Mesenchymal stem cell (in vitro differentiated cells and primary cell): ENCODE results near the gene PSMD11.

ENCODE experiments used
- DNase-seq: peaks from one replicate; pipeline ENCODE4 v3.0.0-alpha.2; 2013
- H2AFZ ChIP-seq: one replicate; pipeline ENCODE4 v1.6.1; 2013; ENCODE audit warnings: low read depth, mild to moderate bottlenecking, control low read depth, inconsistent platforms, low read length, moderate library complexity
- H2AK5ac ChIP-seq: 2 replicates; pipeline ENCODE4 v1.6.1; 2013; ENCODE audit warnings: low read length, moderate library complexity, mild to moderate bottlenecking, inconsistent platforms; ENCODE audit not compliant: severe bottlenecking
- H2BK120ac ChIP-seq: one replicate; pipeline ENCODE4 v1.6.1; 2013; ENCODE audit warnings: low read depth, mild to moderate bottlenecking, inconsistent platforms, low read length, moderate library complexity
- H2BK12ac ChIP-seq, 2 experiments: one replicate each; pipeline ENCODE4 v1.6.1; 2013; ENCODE audit warnings: inconsistent platforms in 2 of 2, low read length in 2 of 2, mild to moderate bottlenecking in 2 of 2, moderate library complexity in 2 of 2, control low read depth in 1 of 2
- H2BK15ac ChIP-seq: one replicate; pipeline ENCODE4 v1.6.1; 2013; ENCODE audit warnings: mild to moderate bottlenecking, low read depth, inconsistent platforms; ENCODE audit not compliant: poor library complexity, severe bottlenecking
- H2BK5ac ChIP-seq: 2 replicates; pipeline ENCODE4 v1.6.1; 2013; ENCODE audit warnings: low read depth, mild to moderate bottlenecking, low read length, control low read depth, inconsistent platforms; ENCODE audit not compliant: poor library complexity, severe bottlenecking
- H3K14ac ChIP-seq, 2 experiments: one replicate each; pipeline ENCODE4 v1.6.1; 2013; ENCODE audit warnings: inconsistent platforms in 2 of 2, low read length in 2 of 2, control low read depth in 1 of 2, mild to moderate bottlenecking in 1 of 2, moderate library complexity in 1 of 2
- H3K18ac ChIP-seq, 2 experiments: one replicate each; pipeline ENCODE4 v1.6.1; 2013; ENCODE audit warnings: inconsistent platforms in 2 of 2, low read length in 2 of 2, control low read depth in 1 of 2, low read depth in 1 of 2, mild to moderate bottlenecking in 1 of 2
- H3K23ac ChIP-seq, 2 experiments: one replicate each; pipeline ENCODE4 v1.6.1; 2013; ENCODE audit warnings: inconsistent platforms in 2 of 2, low read length in 2 of 2, mild to moderate bottlenecking in 2 of 2, moderate library complexity in 2 of 2, control low read depth in 1 of 2
- H3K27ac ChIP-seq: 2 replicates; pipeline ENCODE4 v1.5.1; 2013; ENCODE audit warnings: mild to moderate bottlenecking, moderate library complexity, low read length, control low read depth, inconsistent platforms; ENCODE audit not compliant: poor library complexity, severe bottlenecking
- H3K27me3 ChIP-seq, 2 experiments: 2 replicates each; pipeline versions ENCODE4 v1.6.1 to v1.7.0; 2013; ENCODE audit warnings: low read length in 2 of 2, mild to moderate bottlenecking in 2 of 2, moderate library complexity in 2 of 2, control low read depth in 1 of 2, inconsistent platforms in 1 of 2; ENCODE audit not compliant: control insufficient read depth in 1 of 2, insufficient read depth in 1 of 2
- H3K36me3 ChIP-seq, 2 experiments: 2 replicates each; pipeline versions ENCODE4 v1.6.1 to v1.7.0; 2013; ENCODE audit warnings: low read length in 2 of 2, control low read depth in 1 of 2, inconsistent platforms in 1 of 2, low read depth in 1 of 2, mild to moderate bottlenecking in 1 of 2; ENCODE audit not compliant: insufficient read depth in 2 of 2, control insufficient read depth in 1 of 2
- H3K4ac ChIP-seq, 2 experiments: one replicate each; pipeline ENCODE4 v1.6.1; 2013; ENCODE audit warnings: inconsistent platforms in 2 of 2, low read length in 2 of 2, mild to moderate bottlenecking in 2 of 2, moderate library complexity in 2 of 2, control low read depth in 1 of 2, low read depth in 1 of 2
- H3K4me1 ChIP-seq: 2 replicates; pipeline ENCODE4 v1.6.1; 2013; ENCODE audit warnings: low read depth, low read length, control low read depth; ENCODE audit not compliant: control insufficient read depth, insufficient read depth
- H3K4me2 ChIP-seq: 2 replicates; pipeline ENCODE4 v1.6.1; 2013; ENCODE audit warnings: low read length, mild to moderate bottlenecking, inconsistent platforms; ENCODE audit not compliant: poor library complexity, severe bottlenecking
- H3K4me3 ChIP-seq, 2 experiments: 2 replicates each; pipeline versions ENCODE4 v1.5.1 to v1.7.0; 2013; ENCODE audit warnings: low read length in 2 of 2, mild to moderate bottlenecking in 2 of 2, control low read depth in 1 of 2, low read depth in 1 of 2; ENCODE audit not compliant: insufficient read depth in 1 of 2
- H3K79me1 ChIP-seq: replicated peaks from 2 replicates; pipeline ENCODE4 v1.6.1; 2013; ENCODE audit warnings: mild to moderate bottlenecking, control low read depth, low read length, inconsistent platforms; ENCODE audit not compliant: poor library complexity, severe bottlenecking
- H3K9ac ChIP-seq: 2 replicates; pipeline ENCODE4 v1.7.0; 2013; ENCODE audit warnings: mild to moderate bottlenecking, low read length, moderate library complexity
- H3K9me3 ChIP-seq: 2 replicates; pipeline ENCODE4 v1.7.0; 2013; ENCODE audit warnings: mild to moderate bottlenecking, low read length; ENCODE audit not compliant: control insufficient read depth
- H4K8ac ChIP-seq: one replicate; pipeline ENCODE4 v1.6.1; 2013; ENCODE audit warnings: inconsistent platforms, mild to moderate bottlenecking, low read length, moderate library complexity
- H4K91ac ChIP-seq: one replicate; pipeline ENCODE4 v1.6.1; 2013; ENCODE audit warnings: mild to moderate bottlenecking, low read length, inconsistent platforms
- WGBS: methylation state at CpG from one replicate; pipeline ENCODE4 v1.1.7; 2013; ENCODE audit warnings: mixed read lengths; 5-methylcytosine and 5-hydroxymethylcytosine counted together

The PSMD11 gene

GRCh38 chr17:32486111-32486700 lies 41.9 kb downstream of the PSMD11 start:
- H3K18ac ChIP-seq: peak overlapping the region; percentile 72 to 79
- peak overlapping the region; percentile 40 for H2BK15ac ChIP-seq
- H3K4ac ChIP-seq: no peak overlapping the region
- peak overlapping the region; percentile 36 for H2AFZ ChIP-seq
- peak overlapping the region; percentile 22 for H2AK5ac ChIP-seq
- H4K8ac ChIP-seq: peak overlapping the region; percentile 84
- no peaks in the 10 kb centered on the region for H3K9me3 ChIP-seq
- H3K4me1 ChIP-seq: peaks cover 26% of the 10 kb centered on the region
- peak overlapping the region in 1 of 2 experiments; percentile 86 for H3K14ac ChIP-seq
- peak overlapping the region; percentile 72 to 84 for H3K4me3 ChIP-seq
- H3K4me2 ChIP-seq: peak overlapping the region; percentile 83
- H2BK12ac ChIP-seq: peak overlapping the region in 1 of 2 experiments; percentile 65
- no peak overlapping the region for H2BK5ac ChIP-seq
- H3K27ac ChIP-seq: no peak overlapping the region
- H3K36me3 ChIP-seq: peaks cover 22 to 34% of the 10 kb centered on the region in 2 experiments
- 41% methylated on average over 21 of the region's 72 CpGs for WGBS
- peak; percentile 65 for DNase-seq
- H4K91ac ChIP-seq: peak overlapping the region; percentile 82
- peaks cover 24% of the 10 kb centered on the region for H3K79me1 ChIP-seq
- no peaks in the 10 kb centered on the region for H3K27me3 ChIP-seq
- H3K23ac ChIP-seq: peak overlapping the region in 1 of 2 experiments; percentile 14
- no peak overlapping the region for H2BK120ac ChIP-seq
- peak overlapping the region; percentile 75 for H3K9ac ChIP-seq

GRCh38 chr17:32486701-32487472 lies 42.6 kb downstream of the PSMD11 start, which contains the start of gene CDK5R1:
TSS of gene CDK5R1 (plus strand) at chr17:32486993. CDS start at chr17:32487621, 628 bp downstream.
- Histone ChIP-seq H2BK5ac (no peak within 1 kb of the TSS), H2BK120ac (peak within 1 kb of the TSS; percentile 64), H3K27ac (no peak within 1 kb of the TSS), H3K9ac (peak within 1 kb of the TSS; percentile 75), H3K4me2 (peak within 1 kb of the TSS; percentile 98), H2BK12ac (peak within 1 kb of the TSS in 1 of 2 experiments; percentile 65), H3K4me3 (peak within 1 kb of the TSS; percentile 73 to 84), H4K8ac (peak within 1 kb of the TSS; percentile 84), H3K14ac (peak within 1 kb of the TSS in 1 of 2 experiments; percentile 89), H3K27me3 (no peaks in the 10 kb centered on the region), H2BK15ac (peak within 1 kb of the TSS; percentile 63), H3K79me1 (peaks cover 25% of the 10 kb centered on the region), H3K23ac (peak within 1 kb of the TSS in 1 of 2 experiments; percentile 37), H3K36me3 (peaks cover 15 to 34% of the 10 kb centered on the region in 2 experiments), H2AFZ (peak within 1 kb of the TSS; percentile 90), H4K91ac (peak within 1 kb of the TSS; percentile 82), H2AK5ac (peak within 1 kb of the TSS; percentile 22), H3K9me3 (no peaks in the 10 kb centered on the region), H3K18ac (peak within 1 kb of the TSS; percentile 72 to 79), H3K4ac (no peak within 1 kb of the TSS), H3K4me1 (peaks cover 27% of the 10 kb centered on the region)
- peak; percentile 62 for DNase-seq
- no CpG with 5 or more reads among the region's 135 CpGs for whole genome bisulfite sequencing

- peak overlapping the region; percentile 38 for H2BK15ac ChIP-seq
- 37% methylated on average over 56 of the region's 59 CpGs for WGBS
- H2AFZ ChIP-seq: no peak overlapping the region
- no peak overlapping the region for H4K8ac ChIP-seq
- peak overlapping the region in 1 of 2 experiments; percentile 37 for H3K23ac ChIP-seq
- peak overlapping the region in 1 of 2 experiments; percentile 89 for H3K14ac ChIP-seq
- no peak overlapping the region for H4K91ac ChIP-seq
- peak overlapping the region; percentile 64 for H2BK120ac ChIP-seq
- H3K27ac ChIP-seq: no peak overlapping the region
- peak overlapping the region; percentile 98 for H3K4me2 ChIP-seq
- peak overlapping the region in 1 of 2 experiments; percentile 64 for H3K18ac ChIP-seq
- no peak overlapping the region for H3K4ac ChIP-seq
- H2AK5ac ChIP-seq: no peak overlapping the region
- no peaks in the 10 kb centered on the region for H3K9me3 ChIP-seq
- no peak for DNase-seq
- H2BK12ac ChIP-seq: no peak overlapping the region
- no peaks in the 10 kb centered on the region for H3K27me3 ChIP-seq
- H3K9ac ChIP-seq: peak overlapping the region; percentile 58
- peaks cover 30% of the 10 kb centered on the region for H3K4me1 ChIP-seq
- H3K79me1 ChIP-seq: peaks cover 23% of the 10 kb centered on the region
- peak overlapping the region; percentile 73 to 84 for H3K4me3 ChIP-seq
- peaks cover 7 to 31% of the 10 kb centered on the region in 2 experiments for H3K36me3 ChIP-seq
- H2BK5ac ChIP-seq: no peak overlapping the region
Observed at GRCh38 chr17:32487473-32488176, 43.3 kb downstream of the PSMD11 start.
